ENCODE results near the gene ASL. TPM values are rescaled to one million over a fixed set of nuclear protein-coding genes. Genes with fewer than 3 reads are reported as not detected.

Gene ASL
- 80.3 TPM for polyA plus RNA-seq (2012; ENCODE audit: insufficient read length, low read depth)

DNA sequence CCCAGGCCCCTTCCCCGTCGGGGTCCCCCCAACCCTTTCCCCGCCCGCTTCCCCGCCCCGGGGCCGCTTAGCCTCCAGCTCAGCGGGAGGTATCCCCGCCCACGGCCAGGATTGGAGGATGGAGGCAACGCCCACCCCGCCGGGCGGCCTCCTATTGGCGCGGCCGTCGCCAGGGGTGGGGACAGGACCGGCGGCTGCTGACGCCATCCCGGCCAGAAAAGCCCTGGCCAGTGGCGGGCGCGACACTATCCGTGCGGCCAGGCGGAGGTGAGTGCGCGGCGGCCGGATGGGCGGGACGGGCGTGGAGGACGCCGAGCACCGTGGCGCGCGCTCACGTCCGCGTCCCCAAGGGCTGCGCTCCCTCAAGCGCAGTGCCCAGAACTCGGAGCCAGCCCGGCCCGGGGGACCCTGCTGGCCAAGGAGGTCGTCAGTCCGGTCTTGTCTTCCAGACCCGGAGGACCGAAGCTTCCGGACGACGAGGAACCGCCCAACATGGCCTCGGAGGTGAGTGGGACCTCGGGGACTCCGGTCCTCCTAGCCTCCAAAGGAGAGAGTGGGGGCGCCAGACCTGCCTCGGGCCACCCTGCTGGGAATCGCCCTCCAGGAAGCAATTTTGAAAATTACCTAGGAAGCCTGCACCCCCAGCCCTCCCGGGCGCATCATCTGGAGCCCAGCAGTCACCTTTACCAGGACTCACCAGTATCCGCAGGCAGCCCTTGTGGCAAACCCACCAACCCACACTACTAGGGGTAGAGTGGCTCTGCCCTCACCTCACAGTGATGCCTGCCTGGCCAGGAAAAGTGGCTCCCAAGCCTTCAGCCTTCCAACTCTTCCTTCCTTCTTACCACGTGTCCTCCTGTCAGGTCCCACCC lies at the start of gene ASL:
TSS of gene ASL (plus strand) at position 230 of the 872 bp plus-strand sequence. CDS start at position 493, 263 bp downstream.
- TF ChIP-seq POLR2AphosphoS5 (IDR thresholded peaks at IDR 0.05; ENCODE audit: low read depth, low read length) = peak; percentile 83
- TF ChIP-seq FOXP2 (optimal IDR thresholded peaks at IDR 0.05; ENCODE audit: borderline replicate concordance, extremely low read depth, extremely low read length, insufficient read depth) = peak; percentile 97
- no peak; the same call in 1 of the 2 replicates for TF ChIP-seq SIN3A (IDR thresholded peaks at IDR 0.05; ENCODE audit: borderline replicate concordance, insufficient read depth, low read length)
- TF ChIP-seq TAF1 (IDR thresholded peaks at IDR 0.05; ENCODE audit: borderline replicate concordance, insufficient read depth, low read length) = peak; percentile 89
- TF ChIP-seq, protein P1, sequence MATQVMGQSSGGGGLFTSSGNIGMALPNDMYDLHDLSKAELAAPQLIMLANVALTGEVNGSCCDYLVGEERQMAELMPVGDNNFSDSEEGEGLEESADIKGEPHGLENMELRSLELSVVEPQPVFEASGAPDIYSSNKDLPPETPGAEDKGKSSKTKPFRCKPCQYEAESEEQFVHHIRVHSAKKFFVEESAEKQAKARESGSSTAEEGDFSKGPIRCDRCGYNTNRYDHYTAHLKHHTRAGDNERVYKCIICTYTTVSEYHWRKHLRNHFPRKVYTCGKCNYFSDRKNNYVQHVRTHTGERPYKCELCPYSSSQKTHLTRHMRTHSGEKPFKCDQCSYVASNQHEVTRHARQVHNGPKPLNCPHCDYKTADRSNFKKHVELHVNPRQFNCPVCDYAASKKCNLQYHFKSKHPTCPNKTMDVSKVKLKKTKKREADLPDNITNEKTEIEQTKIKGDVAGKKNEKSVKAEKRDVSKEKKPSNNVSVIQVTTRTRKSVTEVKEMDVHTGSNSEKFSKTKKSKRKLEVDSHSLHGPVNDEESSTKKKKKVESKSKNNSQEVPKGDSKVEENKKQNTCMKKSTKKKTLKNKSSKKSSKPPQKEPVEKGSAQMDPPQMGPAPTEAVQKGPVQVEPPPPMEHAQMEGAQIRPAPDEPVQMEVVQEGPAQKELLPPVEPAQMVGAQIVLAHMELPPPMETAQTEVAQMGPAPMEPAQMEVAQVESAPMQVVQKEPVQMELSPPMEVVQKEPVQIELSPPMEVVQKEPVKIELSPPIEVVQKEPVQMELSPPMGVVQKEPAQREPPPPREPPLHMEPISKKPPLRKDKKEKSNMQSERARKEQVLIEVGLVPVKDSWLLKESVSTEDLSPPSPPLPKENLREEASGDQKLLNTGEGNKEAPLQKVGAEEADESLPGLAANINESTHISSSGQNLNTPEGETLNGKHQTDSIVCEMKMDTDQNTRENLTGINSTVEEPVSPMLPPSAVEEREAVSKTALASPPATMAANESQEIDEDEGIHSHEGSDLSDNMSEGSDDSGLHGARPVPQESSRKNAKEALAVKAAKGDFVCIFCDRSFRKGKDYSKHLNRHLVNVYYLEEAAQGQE (IDR thresholded peaks at IDR 0.05; ENCODE audit: insufficient read depth in 1 of 2, low read depth in 2 of 2, low read length in 2 of 2) = no peak

DNA sequence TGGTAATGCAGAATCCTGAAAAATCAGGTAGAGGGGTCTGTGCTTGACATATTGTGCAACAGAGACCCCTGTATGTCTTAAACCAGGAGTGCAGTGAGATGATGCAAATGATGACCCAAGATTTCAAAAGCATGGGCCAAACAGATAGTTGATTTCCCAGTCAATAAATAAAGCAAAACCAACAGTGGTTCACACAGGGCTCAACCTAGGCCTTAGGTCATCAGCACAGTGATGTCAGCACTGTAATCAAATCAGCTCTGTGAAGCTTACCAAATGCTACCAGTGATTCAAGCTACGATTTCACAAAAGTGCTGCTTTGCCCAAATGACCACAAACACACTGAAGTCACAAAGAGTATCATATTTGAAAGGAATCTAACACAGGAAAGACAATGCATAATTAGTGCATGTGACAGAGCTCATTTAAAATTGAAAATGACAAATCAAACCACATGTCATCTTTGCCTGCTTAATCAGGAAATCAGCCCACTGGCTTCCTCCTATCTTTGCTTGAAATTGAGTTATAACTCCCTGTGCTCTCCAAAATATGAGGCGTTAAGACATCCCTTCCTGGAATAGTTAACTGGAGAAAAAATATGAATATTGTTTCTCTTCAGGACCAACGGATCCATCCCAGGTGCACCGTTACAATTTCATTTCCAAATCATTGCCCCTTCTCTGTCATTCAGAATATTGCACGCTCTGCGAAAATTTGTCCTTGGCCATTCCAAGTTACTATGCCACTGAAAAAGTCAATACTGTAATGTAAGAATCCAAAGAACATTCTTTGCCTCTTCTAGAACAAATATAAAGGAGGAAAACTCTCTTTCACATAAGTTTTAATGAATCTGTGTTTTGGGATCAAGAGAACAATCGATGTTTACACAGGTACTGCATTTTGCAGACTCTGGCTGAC lies 41.9 kb upstream of the ASL start:
- TF ChIP-seq POLR2AphosphoS5 (IDR thresholded peaks at IDR 0.05; ENCODE audit: low read depth, low read length) (no peak), SIN3A (IDR thresholded peaks at IDR 0.05; ENCODE audit: borderline replicate concordance, insufficient read depth, low read length) (no peak), TAF1 (IDR thresholded peaks at IDR 0.05; ENCODE audit: borderline replicate concordance, insufficient read depth, low read length) (no peak), FOXP2 (optimal IDR thresholded peaks at IDR 0.05; ENCODE audit: borderline replicate concordance, extremely low read depth, extremely low read length, insufficient read depth) (no peak)
- TF ChIP-seq, protein P1 (IDR thresholded peaks at IDR 0.05; ENCODE audit: insufficient read depth in 1 of 2, low read depth in 2 of 2, low read length in 2 of 2) = no peak

DNA sequence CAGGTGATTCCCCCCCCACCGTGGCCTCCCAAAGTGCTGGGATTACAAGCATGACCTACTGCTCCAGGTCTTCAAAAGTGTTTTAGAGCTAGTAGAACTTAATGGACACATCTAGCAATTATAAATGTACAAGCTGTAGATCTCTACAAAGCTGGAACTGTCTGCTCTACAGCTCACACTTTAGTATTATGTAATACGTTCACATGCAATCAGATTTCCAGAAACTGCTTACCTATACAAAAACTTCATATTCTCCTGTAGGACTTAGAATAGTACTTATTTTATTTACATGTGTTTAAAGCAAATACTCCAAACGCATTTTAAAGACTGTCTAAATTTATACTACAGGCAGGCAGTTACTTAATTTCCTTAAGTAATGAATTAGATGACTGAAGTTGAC lies 39.2 kb upstream of the ASL start:
- TF ChIP-seq TAF1 (IDR thresholded peaks at IDR 0.05; ENCODE audit: borderline replicate concordance, insufficient read depth, low read length) = no peak

DNA sequence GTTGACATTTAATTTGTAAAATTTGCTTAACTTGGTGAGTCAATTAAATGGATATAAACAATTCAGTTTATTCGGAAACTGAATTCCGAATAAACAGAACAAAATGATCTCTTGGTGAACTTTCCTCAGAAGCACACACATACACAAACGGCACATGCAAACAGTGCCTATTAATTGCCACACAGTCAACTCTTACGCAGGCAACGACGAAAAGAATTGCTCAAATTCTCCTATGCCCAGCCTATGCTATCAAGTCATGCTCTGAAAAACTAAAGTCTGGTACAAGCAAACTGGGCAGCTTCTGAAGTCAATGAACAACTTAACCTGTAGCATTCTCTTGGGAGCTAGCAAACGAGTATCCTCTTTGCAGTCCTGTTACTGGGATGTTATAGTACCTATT lies 38.8 kb upstream of the ASL start:
- TF ChIP-seq TAF1 (IDR thresholded peaks at IDR 0.05; ENCODE audit: borderline replicate concordance, insufficient read depth, low read length) = no peak

DNA sequence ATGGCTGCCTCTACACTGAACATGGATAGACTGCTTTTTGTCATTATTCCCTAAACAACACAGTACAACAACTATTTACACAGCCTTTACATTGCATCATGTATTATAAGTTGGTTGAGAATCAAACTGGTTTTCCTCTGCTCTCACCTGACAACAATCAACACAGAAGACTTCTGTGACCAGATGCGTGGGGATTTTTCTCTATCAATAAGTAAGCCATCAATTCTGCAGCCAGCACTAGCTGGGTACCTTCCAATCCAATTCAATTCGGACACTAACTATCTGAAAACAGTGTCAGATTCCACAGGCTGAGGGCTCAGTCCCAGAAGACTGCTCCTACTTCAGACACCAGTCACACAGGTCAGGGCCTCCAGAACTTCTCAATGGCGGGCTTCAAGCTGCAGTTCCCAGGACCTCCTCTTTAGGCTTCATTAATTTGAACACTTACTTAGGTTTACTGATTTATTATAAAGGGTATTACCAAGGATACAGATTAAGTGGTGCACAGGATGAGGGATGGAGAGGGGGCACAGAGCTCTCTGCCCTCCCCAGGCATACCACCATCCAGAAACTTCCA lies 36.4 kb upstream of the ASL start:
- TF ChIP-seq POLR2AphosphoS5 (IDR thresholded peaks at IDR 0.05; ENCODE audit: low read depth, low read length) = no peak
- no peak for TF ChIP-seq SIN3A (IDR thresholded peaks at IDR 0.05; ENCODE audit: borderline replicate concordance, insufficient read depth, low read length)
- no peak for TF ChIP-seq TAF1 (IDR thresholded peaks at IDR 0.05; ENCODE audit: borderline replicate concordance, insufficient read depth, low read length)
- TF ChIP-seq FOXP2 (optimal IDR thresholded peaks at IDR 0.05; ENCODE audit: borderline replicate concordance, extremely low read depth, extremely low read length, insufficient read depth) = no peak
- TF ChIP-seq, protein P1 (IDR thresholded peaks at IDR 0.05; ENCODE audit: insufficient read depth in 1 of 2, low read depth in 2 of 2, low read length in 2 of 2) = no peak
